Keratinocyte (primary cell): ENCODE results near the gene ZBTB44. TPM values are rescaled to one million over a fixed set of nuclear protein-coding genes. Genes with fewer than 3 reads are reported as not detected.

Experiments
- DNase-seq: peaks from one replicate; pipeline ENCODE4 v3.0.0-alpha.2; 2011; ENCODE audit warnings: low read depth, missing footprints, low spot score
- FAIRE-seq: peaks from 2 replicates; lab custom pipeline; 2011; peaks lifted over from hg19 to GRCh38; lab: Jason Lieb, UNC
- H2AFZ ChIP-seq: 2 replicates; pipeline ENCODE4 v1.6.0; 2012; ENCODE audit warnings: low read length, control low read depth, inconsistent platforms; ENCODE audit not compliant: control insufficient read depth
- H3K27ac ChIP-seq: 2 replicates; pipeline ENCODE4 v1.5.1; 2011; ENCODE audit warnings: low read length; ENCODE audit not compliant: control insufficient read depth, insufficient read depth
- H3K27me3 ChIP-seq: 3 replicates; pipeline ENCODE4 v1.6.0; 2011; ENCODE audit warnings: low read length; ENCODE audit not compliant: control insufficient read depth, insufficient read depth; ENCODE audit errors: extremely low read depth
- H3K36me3 ChIP-seq, 2 experiments: 2 replicates in 1 of 2; 3 replicates in 1 of 2; pipeline ENCODE4 v1.5.1; 2011; ENCODE audit warnings: low read length in 2 of 2, mild to moderate bottlenecking in 1 of 2; ENCODE audit not compliant: control insufficient read depth in 2 of 2, insufficient read depth in 2 of 2; ENCODE audit errors: extremely low read depth in 1 of 2
- H3K4me1 ChIP-seq: 3 replicates; pipeline ENCODE4 v1.5.1; 2011; ENCODE audit warnings: low read length; ENCODE audit not compliant: control insufficient read depth, insufficient read depth; ENCODE audit errors: extremely low read depth
- H3K4me2 ChIP-seq: 3 replicates; pipeline ENCODE4 v1.6.0; 2011; ENCODE audit warnings: low read depth, low read length; ENCODE audit not compliant: control insufficient read depth, insufficient read depth; ENCODE audit errors: extremely low read depth
- H3K4me3 ChIP-seq, 3 experiments: fragments of 200-600 bp in 1 of 3; sonication (generic) in 1 of 3; 2 replicates in 2 of 3; 3 replicates in 1 of 3; pipeline ENCODE4 v1.5.1; 2011 to 2016; ENCODE audit warnings: low read length in 3 of 3, mild to moderate bottlenecking in 3 of 3, control low read depth in 2 of 3, inconsistent platforms in 1 of 3, low read depth in 1 of 3, mixed read lengths in 1 of 3, mixed run types in 1 of 3, moderate library complexity in 1 of 3; ENCODE audit not compliant: control insufficient read depth in 2 of 3, insufficient read depth in 2 of 3; ENCODE audit errors: extremely low read depth in 1 of 3
- H3K79me2 ChIP-seq: 2 replicates; pipeline ENCODE4 v1.6.0; 2012; ENCODE audit warnings: low read length; ENCODE audit not compliant: control insufficient read depth, insufficient read depth
- H3K9ac ChIP-seq: 3 replicates; pipeline ENCODE4 v1.6.0; 2011; ENCODE audit warnings: low read length; ENCODE audit not compliant: control insufficient read depth, insufficient read depth; ENCODE audit errors: extremely low read depth
- H3K9me1 ChIP-seq: 3 replicates; pipeline ENCODE4 v1.6.0; 2011; ENCODE audit warnings: low read length; ENCODE audit not compliant: control insufficient read depth, insufficient read depth; ENCODE audit errors: extremely low read depth
- H3K9me3 ChIP-seq: 2 replicates; pipeline ENCODE4 v1.5.1; 2012; ENCODE audit warnings: low read depth, low read length; ENCODE audit not compliant: control insufficient read depth
- H4K20me1 ChIP-seq: 3 replicates; pipeline ENCODE4 v1.6.0; 2011; ENCODE audit warnings: low read length; ENCODE audit not compliant: control insufficient read depth, insufficient read depth; ENCODE audit errors: extremely low read depth
- EZH2 ChIP-seq: IDR thresholded peaks from one replicate; pipeline ENCODE4 v1.6.1; 2012; ENCODE audit warnings: inconsistent platforms, mild to moderate bottlenecking, low read length, moderate library complexity
- dilution Hi-C: fragments of 300-500 bp; cut with MboI; formaldehyde crosslinking; loops from one replicate; pipeline ENCODE4 v1.7.0; 2020; ENCODE audit warnings: low sequenced_read_pairs; ENCODE audit not compliant: extremely low pct_ligation_motif_present
- polyA plus RNA-seq, 5 experiments: library from polyadenylated mRNA; depleted of rRNA in 3 of 5; stranded (reverse) in 3 of 5; stranded (forward) in 1 of 5; unstranded in 1 of 5; fragments of >200 nt; gene quantifications; 1 replicate in 1 of 5; 2 replicates in 3 of 5; 3 replicates in 1 of 5; pipeline versions ENCODE4 v1.2.1 to v1.2.3, GENCODE V29; 2011 to 2012; ENCODE audit warnings: missing spikeins in 2 of 5, low read depth in 1 of 5, low replicate concordance in 1 of 5
- TF ChIP-seq, protein P1 (sequence below), 3 experiments: IDR thresholded peaks in 1 of 3; conservative IDR thresholded peaks in 1 of 3; optimal IDR thresholded peaks in 1 of 3; 2 replicates in 2 of 3; 3 replicates in 1 of 3; pipeline versions ENCODE3 to v1.5.1; 2011; ENCODE audit warnings: low read length in 3 of 3, mild to moderate bottlenecking in 3 of 3, moderate library complexity in 2 of 3, control low read depth in 1 of 3, inconsistent platforms in 1 of 3; ENCODE audit not compliant: insufficient read depth in 2 of 3; ENCODE audit errors: extremely low read depth in 1 of 3

Gene ZBTB44
- polyA plus RNA-seq, 1 donor (not counting 4 experiments of a cell fraction or from before 2014, with no cell fraction given) = 16.8 TPM

DNA sequence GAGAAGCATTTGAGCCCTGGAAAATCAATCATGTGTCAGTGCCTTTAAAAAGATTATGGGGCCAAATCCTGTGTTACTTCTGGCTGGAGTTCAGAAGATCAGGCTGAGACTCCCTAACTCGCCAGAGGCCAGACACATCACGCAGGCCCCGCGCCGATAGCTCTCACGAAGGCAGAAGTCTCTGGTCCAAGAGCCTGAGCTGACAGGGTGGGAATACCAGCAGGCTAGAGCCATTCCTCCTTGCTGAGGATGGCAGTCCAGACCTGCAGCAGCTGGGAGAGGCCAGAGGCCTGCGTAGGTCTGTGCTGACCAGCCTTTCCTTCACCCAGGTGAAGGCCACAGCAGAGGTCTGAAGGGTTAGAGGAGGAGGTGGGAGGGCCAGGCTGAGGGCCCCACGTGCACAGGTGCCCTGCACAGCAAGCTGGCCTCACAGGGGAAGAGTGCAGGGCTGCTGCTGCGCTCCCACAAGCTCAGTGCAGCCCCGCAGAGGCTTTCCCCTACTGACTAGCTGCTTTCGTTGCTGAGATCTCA lies 102.2 kb downstream of the ZBTB44 start:
- TF ChIP-seq EZH2 = no peak
- TF ChIP-seq, protein P1, sequence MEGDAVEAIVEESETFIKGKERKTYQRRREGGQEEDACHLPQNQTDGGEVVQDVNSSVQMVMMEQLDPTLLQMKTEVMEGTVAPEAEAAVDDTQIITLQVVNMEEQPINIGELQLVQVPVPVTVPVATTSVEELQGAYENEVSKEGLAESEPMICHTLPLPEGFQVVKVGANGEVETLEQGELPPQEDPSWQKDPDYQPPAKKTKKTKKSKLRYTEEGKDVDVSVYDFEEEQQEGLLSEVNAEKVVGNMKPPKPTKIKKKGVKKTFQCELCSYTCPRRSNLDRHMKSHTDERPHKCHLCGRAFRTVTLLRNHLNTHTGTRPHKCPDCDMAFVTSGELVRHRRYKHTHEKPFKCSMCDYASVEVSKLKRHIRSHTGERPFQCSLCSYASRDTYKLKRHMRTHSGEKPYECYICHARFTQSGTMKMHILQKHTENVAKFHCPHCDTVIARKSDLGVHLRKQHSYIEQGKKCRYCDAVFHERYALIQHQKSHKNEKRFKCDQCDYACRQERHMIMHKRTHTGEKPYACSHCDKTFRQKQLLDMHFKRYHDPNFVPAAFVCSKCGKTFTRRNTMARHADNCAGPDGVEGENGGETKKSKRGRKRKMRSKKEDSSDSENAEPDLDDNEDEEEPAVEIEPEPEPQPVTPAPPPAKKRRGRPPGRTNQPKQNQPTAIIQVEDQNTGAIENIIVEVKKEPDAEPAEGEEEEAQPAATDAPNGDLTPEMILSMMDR (optimal IDR thresholded peaks at IDR 0.05 in 1 of 3, IDR thresholded peaks at IDR 0.05 in 1 of 3, conservative IDR thresholded peaks at IDR 0.05 in 1 of 3; ENCODE audit: extremely low read depth in 1 of 3, insufficient read depth in 2 of 3, low read length in 3 of 3) = no peak
- no peaks in the 10 kb centered on the region for H3K79me2 ChIP-seq
- no peaks in the 10 kb centered on the region for H4K20me1 ChIP-seq
- no peak overlapping the region for H3K27ac ChIP-seq
- H3K4me1 ChIP-seq = no peaks in the 10 kb centered on the region
- dilution Hi-C loops = no loop called here
- H3K9ac ChIP-seq = no peak overlapping the region
- H3K9me3 ChIP-seq = no peaks in the 10 kb centered on the region
- H3K27me3 ChIP-seq = no peaks in the 10 kb centered on the region
- no peak overlapping the region for H2AFZ ChIP-seq
- H3K4me3 ChIP-seq = no peak overlapping the region
- DNase-seq (no peak), FAIRE-seq (no peak)
- peaks cover 7 to 17% of the 10 kb centered on the region in 2 experiments for H3K36me3 ChIP-seq
- no peak overlapping the region for H3K4me2 ChIP-seq
- H3K9me1 ChIP-seq = no peaks in the 10 kb centered on the region

GRCh38 chr11:130211781-130212401 lies 102.8 kb downstream of the ZBTB44 start:
- H4K20me1 ChIP-seq = no peaks in the 10 kb centered on the region
- no peak overlapping the region for H2AFZ ChIP-seq
- no peaks in the 10 kb centered on the region for H3K27me3 ChIP-seq
- H3K4me1 ChIP-seq = no peaks in the 10 kb centered on the region
- DNase-seq (no peak), FAIRE-seq (no peak)
- dilution Hi-C loops = no loop called here
- H3K79me2 ChIP-seq = no peaks in the 10 kb centered on the region
- H3K27ac ChIP-seq = no peak overlapping the region
- no peak for TF ChIP-seq EZH2
- TF ChIP-seq, protein P1 (optimal IDR thresholded peaks at IDR 0.05 in 1 of 3, IDR thresholded peaks at IDR 0.05 in 1 of 3, conservative IDR thresholded peaks at IDR 0.05 in 1 of 3; ENCODE audit: extremely low read depth in 1 of 3, insufficient read depth in 2 of 3, low read length in 3 of 3) = no peak
- H3K4me3 ChIP-seq = no peak overlapping the region
- H3K9me1 ChIP-seq = no peaks in the 10 kb centered on the region
- no peaks in the 10 kb centered on the region for H3K9me3 ChIP-seq
- H3K4me2 ChIP-seq = no peak overlapping the region
- peaks cover 7 to 18% of the 10 kb centered on the region in 2 experiments for H3K36me3 ChIP-seq
- no peak overlapping the region for H3K9ac ChIP-seq
